Fibroblast of pulmonary artery (primary cell): ENCODE measurements around the gene SMG9.

ENCODE experiments used
- DNase-seq: peaks from one replicate; pipeline ENCODE4 v3.0.0-alpha.2; 2010; ENCODE audit warnings: low read depth
- H3K4me3 ChIP-seq: replicated peaks from 2 replicates; pipeline ENCODE4 v1.5.1; 2011; ENCODE audit warnings: low read depth, mild to moderate bottlenecking, control low read depth, low read length, moderate library complexity
- TF ChIP-seq, protein P1 (sequence below): IDR thresholded peaks from 2 replicates; pipeline ENCODE4 v1.5.1; 2011; ENCODE audit warnings: mild to moderate bottlenecking, control low read depth, low read length, inconsistent platforms; ENCODE audit errors: missing control alignments

The SMG9 gene

DNA sequence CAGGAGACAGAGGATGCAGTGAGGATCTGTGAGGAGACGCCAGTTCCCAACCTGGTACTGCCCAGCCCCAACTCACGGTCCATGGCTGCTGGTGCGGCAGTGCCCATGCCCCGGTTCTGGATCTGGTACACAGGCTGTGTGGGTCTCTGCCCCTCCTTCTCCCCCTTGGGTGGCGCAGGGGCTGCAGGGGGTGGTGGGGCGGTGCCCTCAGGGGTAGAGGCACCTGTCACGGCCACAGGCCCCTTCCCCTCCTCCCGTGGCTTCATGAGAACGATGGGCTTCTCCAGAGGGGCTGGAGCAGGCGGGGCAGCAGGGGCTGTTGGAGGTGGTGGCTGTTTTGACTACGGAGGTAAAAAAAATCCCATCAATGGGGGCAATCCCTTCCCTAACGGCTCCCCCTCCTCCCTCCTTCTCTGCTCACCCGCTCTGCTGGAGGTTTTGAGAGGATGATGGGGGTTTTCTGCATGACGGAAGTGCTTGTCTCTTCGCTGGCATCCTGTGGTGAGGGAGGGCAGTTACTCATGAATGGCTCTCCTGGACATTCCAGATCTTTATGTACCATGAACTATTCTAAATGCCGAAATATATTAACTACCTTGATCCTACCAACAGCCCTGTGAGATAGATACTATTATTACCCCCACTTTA lies 7.1 kb downstream of the SMG9 start:
- H3K4me3 ChIP-seq: no peak overlapping the region
- TF ChIP-seq, protein P1, sequence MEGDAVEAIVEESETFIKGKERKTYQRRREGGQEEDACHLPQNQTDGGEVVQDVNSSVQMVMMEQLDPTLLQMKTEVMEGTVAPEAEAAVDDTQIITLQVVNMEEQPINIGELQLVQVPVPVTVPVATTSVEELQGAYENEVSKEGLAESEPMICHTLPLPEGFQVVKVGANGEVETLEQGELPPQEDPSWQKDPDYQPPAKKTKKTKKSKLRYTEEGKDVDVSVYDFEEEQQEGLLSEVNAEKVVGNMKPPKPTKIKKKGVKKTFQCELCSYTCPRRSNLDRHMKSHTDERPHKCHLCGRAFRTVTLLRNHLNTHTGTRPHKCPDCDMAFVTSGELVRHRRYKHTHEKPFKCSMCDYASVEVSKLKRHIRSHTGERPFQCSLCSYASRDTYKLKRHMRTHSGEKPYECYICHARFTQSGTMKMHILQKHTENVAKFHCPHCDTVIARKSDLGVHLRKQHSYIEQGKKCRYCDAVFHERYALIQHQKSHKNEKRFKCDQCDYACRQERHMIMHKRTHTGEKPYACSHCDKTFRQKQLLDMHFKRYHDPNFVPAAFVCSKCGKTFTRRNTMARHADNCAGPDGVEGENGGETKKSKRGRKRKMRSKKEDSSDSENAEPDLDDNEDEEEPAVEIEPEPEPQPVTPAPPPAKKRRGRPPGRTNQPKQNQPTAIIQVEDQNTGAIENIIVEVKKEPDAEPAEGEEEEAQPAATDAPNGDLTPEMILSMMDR: no peak
- no peak for DNase-seq

DNA sequence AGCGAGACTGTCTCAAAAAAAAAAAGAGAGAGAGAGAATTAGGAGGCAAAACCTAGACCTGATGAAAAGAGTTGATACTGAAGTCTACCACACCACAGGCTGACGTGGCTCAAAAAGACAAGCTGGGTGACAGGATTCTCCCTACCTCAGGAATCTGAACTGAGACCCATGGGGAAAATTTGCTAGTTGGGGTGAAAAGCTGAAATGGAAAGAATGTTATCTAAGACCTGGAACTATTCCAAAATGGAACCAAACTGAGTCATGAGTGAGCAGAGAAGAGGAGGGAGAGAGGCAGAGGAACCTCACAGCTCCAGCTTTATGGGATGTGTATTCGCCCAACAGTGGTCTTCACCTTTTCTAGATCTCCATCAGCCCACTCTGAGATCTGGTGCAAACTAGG lies 11.7 kb downstream of the SMG9 start:
- TF ChIP-seq, protein P1: no peak
- no peak overlapping the region for H3K4me3 ChIP-seq
- DNase-seq: peak; percentile 60

DNA sequence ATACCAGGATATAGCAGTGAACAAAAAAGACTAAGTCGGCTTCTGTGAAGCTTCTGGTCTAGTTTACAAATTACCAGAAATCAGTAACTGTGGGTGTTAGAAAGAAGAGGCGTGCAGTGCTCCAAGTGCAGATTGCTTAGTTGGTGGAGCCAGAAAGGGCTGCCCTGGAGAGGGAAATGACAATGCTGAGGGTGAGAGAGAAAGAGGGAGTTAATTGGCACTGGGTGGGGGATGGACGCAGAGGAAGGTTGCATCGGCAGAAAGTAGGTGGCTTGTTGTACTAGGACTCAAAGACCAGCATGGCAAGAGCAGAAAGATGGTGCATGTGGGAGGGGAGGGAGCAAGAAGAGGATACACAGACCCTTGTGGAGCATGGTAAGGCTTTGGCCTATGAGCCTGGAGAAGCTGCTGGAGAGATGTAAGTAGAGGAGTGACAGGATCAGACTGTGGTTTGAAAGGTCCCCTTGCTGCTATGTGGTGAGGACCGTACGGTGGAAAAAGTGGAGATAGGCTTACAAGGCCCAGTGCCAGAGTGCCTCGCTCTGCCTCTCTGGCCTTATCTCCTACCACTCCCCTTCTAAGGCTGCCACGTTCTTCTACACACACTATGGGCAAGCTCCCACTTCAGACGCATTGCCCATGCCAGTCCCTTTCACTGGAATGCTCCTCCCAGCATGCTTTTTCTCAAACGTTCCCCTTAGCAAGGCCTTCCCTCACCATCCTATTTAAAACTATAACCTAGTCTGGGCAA lies 13.5 kb downstream of the SMG9 start:
- TF ChIP-seq, protein P1: no peak
- H3K4me3 ChIP-seq: no peak overlapping the region

DNA sequence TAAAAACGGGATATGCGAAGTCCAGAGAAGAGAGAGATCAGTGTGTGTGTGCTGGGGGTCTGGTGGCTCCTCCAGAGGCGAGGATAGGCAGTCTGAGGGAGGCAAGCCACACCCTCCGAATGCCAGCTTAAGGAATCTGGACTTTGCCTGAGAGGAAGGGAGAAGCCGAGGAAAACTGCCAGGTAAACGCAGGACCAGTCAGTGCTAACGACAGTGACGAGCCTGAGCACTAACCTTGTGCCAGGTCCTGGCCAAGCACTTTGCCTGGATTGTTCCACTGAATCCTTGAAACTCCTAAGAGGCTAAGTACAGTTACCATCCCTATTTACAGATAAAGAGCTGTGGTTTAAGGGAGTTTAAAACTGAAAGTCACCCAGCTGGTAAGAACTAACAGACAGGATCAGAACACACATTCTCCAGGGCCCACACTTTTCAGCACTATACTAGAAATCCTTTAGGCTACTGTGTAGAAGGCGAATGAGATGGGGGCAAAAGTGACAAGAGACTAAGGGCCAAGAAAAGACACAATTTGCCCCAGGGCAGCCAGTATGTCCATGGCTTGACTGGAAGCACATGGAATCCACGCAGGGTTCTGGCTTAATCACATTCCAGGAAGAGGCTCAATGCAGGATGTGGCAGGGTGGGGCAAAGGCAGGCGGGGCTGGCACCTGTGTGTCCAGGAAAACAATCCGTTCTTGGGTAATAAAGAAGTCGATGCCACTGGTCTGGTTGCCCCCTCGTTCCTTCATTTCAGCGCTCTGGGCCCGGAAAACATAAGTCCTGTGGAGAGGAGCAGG lies 15.1 kb downstream of the SMG9 start:
- no peak for DNase-seq
- TF ChIP-seq, protein P1: no peak
- H3K4me3 ChIP-seq: no peak overlapping the region

More for the DNA sequence above, 13.5 kb downstream of the SMG9 start:
- DNase-seq: no peak

DNA sequence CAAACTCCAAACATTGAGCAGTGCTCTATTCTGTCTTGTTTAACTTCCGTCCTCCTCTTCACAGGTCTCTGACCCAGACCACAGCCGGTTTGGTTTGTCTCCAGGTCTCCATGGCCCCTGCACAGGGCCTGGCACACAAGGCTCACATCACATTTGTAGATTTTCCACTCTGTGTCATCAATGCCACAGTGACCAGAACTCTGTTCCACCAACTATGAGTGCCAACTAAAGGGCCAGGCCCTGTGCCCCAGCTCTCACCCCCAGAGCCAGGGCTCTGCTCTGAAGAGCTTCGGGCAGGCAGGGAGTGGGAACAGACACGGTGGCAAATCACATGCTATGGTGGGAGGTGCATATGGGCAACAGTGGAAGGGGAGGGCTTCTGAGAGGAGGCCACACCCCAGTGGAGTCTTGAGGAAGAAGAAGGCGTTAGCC lies 16.0 kb downstream of the SMG9 start:
- TF ChIP-seq, protein P1: no peak
- no peak overlapping the region for H3K4me3 ChIP-seq
- no peak for DNase-seq

DNA sequence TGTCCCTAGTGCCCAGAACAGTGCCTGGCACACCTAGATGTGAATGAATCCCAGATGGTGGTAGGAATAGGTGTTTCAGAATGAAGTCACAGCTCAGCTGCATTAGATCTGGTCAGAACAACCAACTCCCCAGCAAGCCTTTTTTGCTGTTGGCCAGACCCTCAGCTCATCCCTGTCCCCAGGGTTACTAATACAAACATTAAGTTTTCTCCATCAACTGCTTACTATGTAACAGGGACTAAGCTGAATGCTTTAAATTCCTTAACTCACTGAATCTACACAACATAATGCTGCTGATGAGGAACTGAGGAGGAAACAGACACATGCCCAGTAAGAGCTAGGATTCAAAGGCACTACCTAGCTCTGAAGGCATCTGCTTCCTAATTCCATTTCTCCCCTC lies 18.8 kb downstream of the SMG9 start:
- H3K4me3 ChIP-seq: no peak overlapping the region
- TF ChIP-seq, protein P1: no peak
- peak; percentile 21 for DNase-seq
